HUDEP-2 (cell line): ENCODE measurements around the gene KIF26B.
"Not testable (repeated sequence)": the region's sequence is repeated elsewhere in the genome, so short reads cannot be mapped to it uniquely, and the experiment has no call there.

Experiments used
- DNase-seq, 76 experiments: peaks; one replicate each; lab custom pipeline; 2025; ENCODE audit not compliant: unreplicated experiment in 76 of 76; lab: John Stamatoyannopoulos, UW

The KIF26B gene

GRCh38 chr1:245377854-245378253 is 223.1 kb downstream of the KIF26B start:
- no peak for DNase-seq

- no peak for DNase-seq
These were observed 223.5 kb downstream of the KIF26B start for GRCh38 chr1:245378311-245378722.

- DNase-seq: no peak
These were observed 224.0 kb downstream of the KIF26B start for GRCh38 chr1:245378745-245379144.

- no peak for DNase-seq
These were observed 226.2 kb downstream of the KIF26B start for GRCh38 chr1:245380790-245381535.

GRCh38 chr1:245382981-245383380 is 228.2 kb downstream of the KIF26B start:
- DNase-seq: no peak

GRCh38 chr1:245383396-245384330 is 228.9 kb downstream of the KIF26B start:
- no peak for DNase-seq

GRCh38 chr1:245386297-245386971 is 231.6 kb downstream of the KIF26B start:
- no peak for DNase-seq

- no peak for DNase-seq
These were observed 233.9 kb downstream of the KIF26B start for GRCh38 chr1:245388687-245389086.

GRCh38 chr1:245389873-245390272 is 235.1 kb downstream of the KIF26B start:
- DNase-seq: no peak

GRCh38 chr1:245390975-245391374 is 236.2 kb downstream of the KIF26B start:
- DNase-seq: no peak

GRCh38 chr1:245393694-245394093 is 238.9 kb downstream of the KIF26B start:
- DNase-seq: no peak

- no peak for DNase-seq
These were observed 240.9 kb downstream of the KIF26B start for GRCh38 chr1:245395680-245396079.

GRCh38 chr1:245396615-245397014 is 241.8 kb downstream of the KIF26B start:
- DNase-seq: no peak

- DNase-seq: no peak
These were observed 243.0 kb downstream of the KIF26B start for GRCh38 chr1:245397771-245398170.

GRCh38 chr1:245398180-245398579 is 243.4 kb downstream of the KIF26B start:
- no peak for DNase-seq

GRCh38 chr1:245401881-245402587 is 247.2 kb downstream of the KIF26B start:
- DNase-seq: no peak

- DNase-seq: not testable (repeated sequence)
These were observed 248.2 kb downstream of the KIF26B start for GRCh38 chr1:245402998-245403397.

- no peak for DNase-seq
These were observed 249.7 kb downstream of the KIF26B start for GRCh38 chr1:245404527-245404926.

GRCh38 chr1:245404952-245405351 is 250.2 kb downstream of the KIF26B start:
- DNase-seq: no peak

GRCh38 chr1:245406426-245406825 is 251.6 kb downstream of the KIF26B start:
- no peak for DNase-seq

GRCh38 chr1:245407983-245408382 is 253.2 kb downstream of the KIF26B start:
- DNase-seq: no peak
